Pancreas (tissue), 10 donors: Measurements from ENCODE around the gene NUDT4. TPM values are rescaled to one million over a fixed set of nuclear protein-coding genes. Genes with fewer than 3 reads are reported as not detected.

Source experiments
- ATAC-seq, 4 donors: fragments of 200-7000 bp; cut with Tn5 transposase; one replicate each; pipeline versions ENCODE4 v1.8.0 to v1.9.1; 2020; ENCODE audit warnings: mild to moderate bottlenecking in 4 of 4, moderate library complexity in 4 of 4
- DNase-seq, 6 donors: peaks; one replicate each; pipeline ENCODE4 v3.0.0-alpha.2; 2020
- FAIRE-seq: peaks from 2 replicates; lab custom pipeline; 2012; peaks lifted over from hg19 to GRCh38; lab: Jason Lieb, UNC
- H3K27ac ChIP-seq, 4 donors: fragments of 200-600 bp; sonication (generic); 1 replicate in 3 of 4; 2 replicates in 1 of 4; pipeline versions ENCODE4 v1.5.0 to v1.8.0; 2020
- H3K27me3 ChIP-seq, 4 donors: fragments of 200-600 bp; one replicate each; pipeline ENCODE4 v1.8.0; 2021
- H3K36me3 ChIP-seq, 3 donors: fragments of 200-600 bp; sonication (generic) in 1 of 3; one replicate each; pipeline versions ENCODE4 v1.5.0 to v1.8.0; 2020 to 2021
- H3K4me1 ChIP-seq, 3 donors: fragments of 200-600 bp; one replicate each; pipeline ENCODE4 v1.8.0; 2021
- H3K4me3 ChIP-seq, 4 donors: fragments of 200-600 bp; sonication (generic) in 2 of 4; one replicate each; pipeline versions ENCODE4 v1.5.0 to v1.8.0; 2020 to 2021
- H3K9me3 ChIP-seq, 4 donors: fragments of 200-600 bp; one replicate each; pipeline ENCODE4 v1.8.0; 2021
- WGBS, 2 donors: extraction: QIAGEN DNeasy Blood & Tissue Kit; methylation state at CpG; one replicate each; pipeline ENCODE4 v1.1.7; 2013; 5-methylcytosine and 5-hydroxymethylcytosine counted together
- intact Hi-C, 3 donors: fragments of 100-400 bp; cut with DNase I; formaldehyde crosslinking; loops; one replicate each; pipeline versions ENCODE4 v1.11.1 to v1.14.2; 2022
- polyA plus RNA-seq, 2 donors: library from polyadenylated mRNA; stranded (reverse); fragments of 200-250 nt; gene quantifications; one replicate each; pipeline ENCODE4 v1.2.3, GENCODE V29; 2013
- total RNA-seq, 6 donors: library from RNA; stranded (reverse); fragmentation: NEBNext Ultra II Directional in 4 of 6; extraction: Animal tissue kit (Norgen Biotek cat#: 25700) in 4 of 6; gene quantifications; one replicate each; pipeline versions ENCODE4 v1.2.1 to v1.2.4, GENCODE V29; 2021 to 2023
- TF ChIP-seq, protein P1 (sequence below), 4 donors: fragments of 200-600 bp; sonication (generic) in 3 of 4; IDR thresholded peaks; one replicate each; pipeline versions ENCODE4 v1.5.0 to v1.8.0; 2021; ENCODE audit warnings: antibody characterized with exemption in 4 of 4
- donor health status: healthy with polysubstance abuse.
- donor health status: DM: no; HTN: no; CAD: no; lungs with moderate emphysema.
- donor health status: DM: no; HTN: no; CAD: no.
- donor health status: control.
- donor health status: control.
- donor health status: Bipolar disorder and iron deficiency.
- donor health status: DM: yes; HTN: yes; CAD: no.
- donor health status: DM: no; HTN: no; CAD: no.
- donor health status: DM: no; HTN: no; CAD: no.
- donor health status: DM: yes; HTN: yes; CAD: no.

The NUDT4 gene
- total and polyA plus RNA-seq, 8 donors: 16.0 to 77.5 (median 45.5) TPM

DNA sequence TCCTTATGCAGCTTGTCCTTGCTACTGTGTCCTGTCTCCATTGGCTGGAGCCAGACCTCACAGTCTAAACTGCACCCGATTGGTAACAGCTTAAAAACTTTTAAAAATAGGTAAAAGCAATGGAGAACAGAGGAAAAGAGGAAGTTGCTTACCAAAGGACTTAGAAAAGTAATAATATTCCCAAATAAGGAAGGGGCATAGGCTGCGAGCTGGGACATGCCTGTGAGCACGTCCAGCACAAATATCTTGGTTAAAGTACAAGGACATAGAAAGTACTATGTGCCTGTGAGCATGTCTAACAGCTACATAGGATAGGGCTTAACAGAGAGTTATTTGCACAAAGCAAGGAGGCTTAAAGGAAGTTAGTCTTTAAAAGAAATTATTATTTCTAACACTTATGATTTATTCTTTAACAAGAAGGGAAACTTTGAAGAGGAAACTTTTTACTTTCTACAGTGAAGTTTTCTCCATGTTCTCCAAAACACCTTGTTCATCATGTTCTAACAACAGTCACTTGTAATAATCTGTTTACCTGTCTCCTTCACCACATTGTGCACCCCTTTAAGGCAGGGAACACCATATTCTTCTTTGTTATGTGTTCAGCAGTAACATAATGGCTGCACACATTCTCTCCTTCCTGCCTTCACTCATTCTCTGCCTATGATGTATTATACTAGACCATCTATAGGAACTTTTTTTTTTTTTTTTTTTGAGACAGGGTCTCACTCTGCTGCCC lies 73.9 kb downstream of the NUDT4 start:
- no peaks in the 10 kb centered on the region for H3K9me3 ChIP-seq
- TF ChIP-seq, protein P1, sequence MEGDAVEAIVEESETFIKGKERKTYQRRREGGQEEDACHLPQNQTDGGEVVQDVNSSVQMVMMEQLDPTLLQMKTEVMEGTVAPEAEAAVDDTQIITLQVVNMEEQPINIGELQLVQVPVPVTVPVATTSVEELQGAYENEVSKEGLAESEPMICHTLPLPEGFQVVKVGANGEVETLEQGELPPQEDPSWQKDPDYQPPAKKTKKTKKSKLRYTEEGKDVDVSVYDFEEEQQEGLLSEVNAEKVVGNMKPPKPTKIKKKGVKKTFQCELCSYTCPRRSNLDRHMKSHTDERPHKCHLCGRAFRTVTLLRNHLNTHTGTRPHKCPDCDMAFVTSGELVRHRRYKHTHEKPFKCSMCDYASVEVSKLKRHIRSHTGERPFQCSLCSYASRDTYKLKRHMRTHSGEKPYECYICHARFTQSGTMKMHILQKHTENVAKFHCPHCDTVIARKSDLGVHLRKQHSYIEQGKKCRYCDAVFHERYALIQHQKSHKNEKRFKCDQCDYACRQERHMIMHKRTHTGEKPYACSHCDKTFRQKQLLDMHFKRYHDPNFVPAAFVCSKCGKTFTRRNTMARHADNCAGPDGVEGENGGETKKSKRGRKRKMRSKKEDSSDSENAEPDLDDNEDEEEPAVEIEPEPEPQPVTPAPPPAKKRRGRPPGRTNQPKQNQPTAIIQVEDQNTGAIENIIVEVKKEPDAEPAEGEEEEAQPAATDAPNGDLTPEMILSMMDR (IDR thresholded peaks at IDR 0.05): no peak
- DNase-seq: no peak
- 42 to 44% methylated on average over 3 of the region's 3 CpGs for WGBS, 2 donors
- intact Hi-C loops: no loop called here
- no peak for ATAC-seq
- H3K27me3 ChIP-seq: no peaks in the 10 kb centered on the region
- H3K4me1 ChIP-seq: peaks cover 0 to 4% (median 0%) of the 10 kb centered on the region in 3 donors
- no peak overlapping the region for H3K27ac ChIP-seq
- FAIRE-seq: no peak
- no peaks in the 10 kb centered on the region for H3K36me3 ChIP-seq
- no peak overlapping the region for H3K4me3 ChIP-seq

DNA sequence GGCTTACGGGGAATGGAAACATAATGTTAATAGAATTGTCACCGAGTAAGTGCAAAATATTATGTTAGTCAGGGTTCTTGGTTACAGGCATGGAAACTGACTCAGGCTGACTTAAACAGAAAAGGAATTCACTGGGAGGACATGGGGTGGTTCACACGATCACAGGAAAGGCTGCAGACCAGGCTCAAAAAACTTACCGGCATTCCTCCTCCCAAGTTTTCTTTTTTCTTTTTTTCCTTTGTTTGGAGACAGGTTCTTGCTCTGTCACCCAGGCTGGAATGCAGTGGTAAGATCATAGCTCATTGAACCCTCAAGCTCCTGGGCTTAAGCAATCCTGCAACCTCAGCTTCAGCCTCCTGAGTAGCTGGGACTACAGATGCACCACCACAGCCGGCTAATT lies 75.9 kb downstream of the NUDT4 start:
- TF ChIP-seq, protein P1 (IDR thresholded peaks at IDR 0.05): no peak
- no peak for ATAC-seq
- Histone ChIP-seq H3K4me1 (peaks cover 0 to 4% (median 0%) of the 10 kb centered on the region in 3 donors), H3K27me3 (no peaks in the 10 kb centered on the region), H3K9me3 (no peaks in the 10 kb centered on the region), H3K36me3 (no peaks in the 10 kb centered on the region), H3K27ac (no peak overlapping the region), H3K4me3 (no peak overlapping the region)
- no peak for DNase-seq
- intact Hi-C loops: no loop called here
- FAIRE-seq: no peak
- WGBS, 2 donors: 86 to 88% methylated on average over 5 of the region's 5 CpGs

DNA sequence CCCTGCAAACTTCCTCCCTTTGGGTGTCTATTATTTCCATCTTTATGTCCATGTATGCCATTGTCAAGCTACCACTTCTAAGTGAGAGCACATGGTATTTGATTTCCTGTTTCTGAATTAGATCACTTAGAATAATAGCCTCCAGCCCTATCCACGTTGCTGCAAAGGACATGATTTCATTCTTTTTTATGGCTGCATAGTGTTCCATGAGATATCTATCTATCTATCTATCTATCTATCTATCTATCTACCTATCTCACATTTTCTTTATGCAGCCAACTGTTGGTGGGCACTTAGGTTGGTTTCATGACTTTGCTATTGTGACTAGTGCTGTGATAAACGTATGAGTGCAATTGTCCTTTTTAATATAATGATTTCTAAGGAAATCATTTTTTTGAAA lies 78.4 kb downstream of the NUDT4 start:
- ATAC-seq (no peak), DNase-seq (no peak), FAIRE-seq (no peak)
- H3K27ac ChIP-seq: no peak overlapping the region
- no peak overlapping the region for H3K4me3 ChIP-seq
- WGBS, 2 donors: 64 to 79% methylated on average over 2 of the region's 2 CpGs
- intact Hi-C loops: no loop called here
- no peaks in the 10 kb centered on the region for H3K4me1 ChIP-seq
- no peaks in the 10 kb centered on the region for H3K36me3 ChIP-seq
- no peaks in the 10 kb centered on the region for H3K27me3 ChIP-seq
- TF ChIP-seq, protein P1 (IDR thresholded peaks at IDR 0.05): no peak
- no peaks in the 10 kb centered on the region for H3K9me3 ChIP-seq

Other genes starting within 250 kb of the NUDT4 start
- 10 to 100 TPM; 14.7 to 33.2 (median 21.5) TPM for gene UBE2N, start 64.0 kb downstream of the NUDT4 start, total RNA-seq
- gene UBE2N, start 64.0 kb downstream of the NUDT4 start, polyA plus RNA-seq: 10 to 100 TPM; 18.3 to 32.7 TPM
- gene MRPL42, start 89.6 kb downstream of the NUDT4 start, total RNA-seq: 10 to 100 TPM; 12.1 to 28.6 (median 22.8) TPM
- 10 to 100 TPM; 11.8 to 23.8 TPM for gene MRPL42, start 89.6 kb downstream of the NUDT4 start, polyA plus RNA-seq
- 1 to 10 TPM; 3.2 to 6.1 (median 5.4) TPM for gene SOCS2, start 194.8 kb downstream of the NUDT4 start, total RNA-seq
- gene SOCS2, start 194.8 kb downstream of the NUDT4 start, polyA plus RNA-seq: 10 to 100 TPM in 1 of 2 donors, 1 to 10 TPM in 1; 9.0 to 14.8 TPM